ENCODE results near the gene PLCB2. TPM values are rescaled to one million over a fixed set of nuclear protein-coding genes. Genes with fewer than 3 reads are reported as not detected.

PLCB2 gene
- total and polyA plus RNA-seq, 8 donors: 13.5 to 86.4 (median 14.9) TPM

DNA sequence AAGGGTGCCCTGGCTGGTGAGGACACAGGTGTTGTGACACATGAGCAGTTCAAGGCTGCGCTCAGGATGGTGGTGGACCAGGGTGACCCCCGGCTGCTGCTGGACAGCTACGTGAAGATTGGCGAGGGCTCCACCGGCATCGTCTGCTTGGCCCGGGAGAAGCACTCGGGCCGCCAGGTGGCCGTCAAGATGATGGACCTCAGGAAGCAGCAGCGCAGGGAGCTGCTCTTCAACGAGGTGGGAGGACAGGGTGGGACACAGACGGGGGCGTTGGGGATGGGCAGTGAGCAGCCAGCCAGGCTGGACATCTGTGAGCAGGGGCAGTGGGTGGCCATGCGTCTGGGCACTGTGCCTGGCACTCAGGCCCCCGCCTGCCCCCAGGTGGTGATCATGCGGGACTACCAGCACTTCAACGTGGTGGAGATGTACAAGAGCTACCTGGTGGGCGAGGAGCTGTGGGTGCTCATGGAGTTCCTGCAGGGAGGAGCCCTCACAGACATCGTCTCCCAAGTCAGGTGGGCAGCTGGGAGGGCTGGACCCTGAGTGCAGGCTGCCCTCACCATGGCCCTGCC lies 35.2 kb downstream of the PLCB2 start:
- no peak for ATAC-seq

DNA sequence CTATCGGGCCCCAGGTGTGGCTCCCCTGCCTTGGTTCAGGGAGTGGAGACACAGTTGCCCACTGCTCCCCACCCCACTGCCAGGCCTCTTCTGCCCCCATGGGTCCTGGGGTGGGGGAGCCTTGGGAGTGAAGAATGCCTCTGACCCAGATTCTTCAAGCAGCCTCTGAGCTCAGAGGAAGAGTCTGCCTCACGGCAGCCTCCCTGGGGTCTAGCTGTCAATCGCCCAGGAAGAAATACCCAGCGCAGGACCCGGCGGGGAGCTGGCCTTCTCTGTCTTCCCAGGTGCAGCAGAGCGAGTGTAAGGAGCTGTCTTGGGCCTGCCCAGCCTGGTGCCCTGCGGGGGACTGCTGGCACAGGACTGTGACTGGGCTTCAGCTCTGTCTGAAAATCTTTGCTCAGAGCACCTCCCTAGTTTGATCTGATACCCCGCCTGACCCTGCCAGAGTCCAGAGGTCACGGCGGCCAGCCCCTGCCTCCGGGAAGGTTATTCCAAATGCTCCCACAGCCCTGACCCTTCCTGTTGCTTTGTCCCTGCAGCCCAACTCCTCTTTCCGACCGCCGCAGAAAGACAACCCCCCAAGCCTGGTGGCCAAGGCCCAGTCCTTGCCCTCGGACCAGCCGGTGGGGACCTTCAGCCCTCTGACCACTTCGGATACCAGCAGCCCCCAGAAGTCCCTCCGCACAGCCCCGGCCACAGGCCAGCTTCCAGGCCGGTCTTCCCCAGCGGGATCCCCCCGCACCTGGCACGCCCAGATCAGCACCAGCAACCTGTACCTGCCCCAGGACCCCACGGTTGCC lies 35.9 kb downstream of the PLCB2 start:
- DNase-seq: no peak
- Histone ChIP-seq H3K36me3 (no peaks in the 10 kb centered on the region), H3K27me3 (no peaks in the 10 kb centered on the region), H3K27ac (no peak overlapping the region), H3K4me1 (peaks cover under 1 to 8% of the 10 kb centered on the region in 2 donors), H3K4me3 (no peak overlapping the region), H3K9me3 (no peaks in the 10 kb centered on the region)
- intact Hi-C loops (cut with DNase I): loop anchor here in 1 of 2 donors (5.0 kb wide), 1 partner anchor 225 kb away; no protein-coding TSS in a partner anchor
- no peak for ATAC-seq
- TF ChIP-seq, protein P1, sequence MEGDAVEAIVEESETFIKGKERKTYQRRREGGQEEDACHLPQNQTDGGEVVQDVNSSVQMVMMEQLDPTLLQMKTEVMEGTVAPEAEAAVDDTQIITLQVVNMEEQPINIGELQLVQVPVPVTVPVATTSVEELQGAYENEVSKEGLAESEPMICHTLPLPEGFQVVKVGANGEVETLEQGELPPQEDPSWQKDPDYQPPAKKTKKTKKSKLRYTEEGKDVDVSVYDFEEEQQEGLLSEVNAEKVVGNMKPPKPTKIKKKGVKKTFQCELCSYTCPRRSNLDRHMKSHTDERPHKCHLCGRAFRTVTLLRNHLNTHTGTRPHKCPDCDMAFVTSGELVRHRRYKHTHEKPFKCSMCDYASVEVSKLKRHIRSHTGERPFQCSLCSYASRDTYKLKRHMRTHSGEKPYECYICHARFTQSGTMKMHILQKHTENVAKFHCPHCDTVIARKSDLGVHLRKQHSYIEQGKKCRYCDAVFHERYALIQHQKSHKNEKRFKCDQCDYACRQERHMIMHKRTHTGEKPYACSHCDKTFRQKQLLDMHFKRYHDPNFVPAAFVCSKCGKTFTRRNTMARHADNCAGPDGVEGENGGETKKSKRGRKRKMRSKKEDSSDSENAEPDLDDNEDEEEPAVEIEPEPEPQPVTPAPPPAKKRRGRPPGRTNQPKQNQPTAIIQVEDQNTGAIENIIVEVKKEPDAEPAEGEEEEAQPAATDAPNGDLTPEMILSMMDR (IDR thresholded peaks at IDR 0.05): no peak

More for the DNA sequence above, 35.2 kb downstream of the PLCB2 start:
- H3K27me3 ChIP-seq: peaks cover 0 to 4% of the 10 kb centered on the region in 2 donors
- H3K9me3 ChIP-seq: no peaks in the 10 kb centered on the region
- intact Hi-C loops (cut with DNase I): loop anchor here in 1 of 2 donors (5.0 kb wide), 1 partner anchor 225 kb away; no protein-coding TSS in a partner anchor
- TF ChIP-seq, protein P1 (IDR thresholded peaks at IDR 0.05): no peak
- no peak overlapping the region for H3K27ac ChIP-seq
- H3K4me3 ChIP-seq: no peak overlapping the region
- H3K4me1 ChIP-seq: peaks cover 0 to 15% of the 10 kb centered on the region in 2 donors
- no peaks in the 10 kb centered on the region for H3K36me3 ChIP-seq
- DNase-seq: no peak

DNA sequence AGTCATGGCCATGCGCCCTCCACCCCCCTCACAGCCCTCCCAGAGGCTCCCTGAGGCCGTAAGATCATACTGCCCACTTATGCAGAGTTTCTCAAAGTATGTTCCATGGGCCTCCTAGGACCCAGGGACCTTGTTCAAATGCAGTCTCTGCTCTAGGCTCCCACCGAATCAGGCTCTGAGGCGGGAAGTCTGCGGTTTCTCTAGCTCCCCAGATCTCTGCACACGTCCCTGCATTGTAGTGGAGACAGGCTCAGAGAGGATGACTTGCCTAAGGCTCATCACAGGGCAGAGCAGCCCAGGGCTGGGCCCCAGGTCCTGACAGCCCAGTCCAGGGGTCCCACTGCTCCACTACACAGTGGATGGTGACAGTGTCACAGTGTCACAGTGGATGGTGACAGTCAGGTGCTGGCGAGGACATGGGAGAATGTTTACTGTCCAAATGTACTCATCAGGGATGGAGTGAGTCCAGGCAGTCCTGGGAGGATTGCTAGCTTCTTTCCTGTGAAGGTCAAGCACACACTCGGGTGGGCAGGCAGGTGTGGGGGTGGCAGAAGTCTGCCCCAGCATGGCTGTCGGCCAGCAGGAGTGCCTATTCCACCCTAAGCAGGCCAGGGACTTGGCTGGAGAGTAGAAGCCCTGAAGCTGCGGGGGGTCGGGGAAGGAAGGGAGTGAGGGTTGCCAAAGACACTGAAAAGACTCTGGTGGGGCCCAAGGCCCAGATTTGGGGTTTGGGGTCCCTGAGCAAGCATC lies 37.3 kb downstream of the PLCB2 start:
- no peak for ATAC-seq
- TF ChIP-seq, protein P1 (IDR thresholded peaks at IDR 0.05): no peak
- intact Hi-C loops (cut with DNase I): loop anchor here in 1 of 2 donors (5.0 kb wide), 1 partner anchor 223 kb away; no protein-coding TSS in a partner anchor

DNA sequence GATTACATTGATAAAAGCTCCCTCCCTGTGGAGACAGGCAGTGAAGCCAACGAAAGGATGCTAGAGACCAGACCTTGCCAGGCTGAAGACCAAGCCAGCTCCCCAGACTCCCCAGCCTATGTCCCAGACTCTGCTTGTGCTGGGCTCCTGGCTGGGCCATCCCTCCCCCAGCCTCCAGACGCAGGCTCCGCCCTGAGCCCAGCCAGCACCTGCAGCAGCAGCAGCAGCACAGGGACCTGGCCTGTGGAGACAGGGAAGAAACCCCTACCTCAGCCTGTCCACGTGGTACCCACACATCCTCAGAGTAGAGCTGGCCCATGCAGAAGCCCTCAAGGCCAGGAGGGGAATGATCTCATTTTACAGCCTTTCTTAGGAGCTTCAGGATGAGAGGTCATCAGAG lies 38.1 kb downstream of the PLCB2 start:
- no peak overlapping the region for H3K4me3 ChIP-seq
- no peaks in the 10 kb centered on the region for H3K36me3 ChIP-seq
- no peak for ATAC-seq
- TF ChIP-seq, protein P1 (IDR thresholded peaks at IDR 0.05): no peak
- H3K4me1 ChIP-seq: peaks cover 0 to 5% of the 10 kb centered on the region in 2 donors
- no peak for DNase-seq
- H3K27me3 ChIP-seq: no peaks in the 10 kb centered on the region
- intact Hi-C loops (cut with DNase I): loop anchor here in 1 of 2 donors (5.0 kb wide), 1 partner anchor 222 kb away; no protein-coding TSS in a partner anchor
- no peak overlapping the region for H3K27ac ChIP-seq
- no peaks in the 10 kb centered on the region for H3K9me3 ChIP-seq

More for the DNA sequence above, 37.3 kb downstream of the PLCB2 start:
- peaks cover 3 to 5% of the 10 kb centered on the region in 2 donors for H3K4me1 ChIP-seq
- H3K9me3 ChIP-seq: no peaks in the 10 kb centered on the region
- no peak overlapping the region for H3K27ac ChIP-seq
- no peak for DNase-seq
- H3K27me3 ChIP-seq: no peaks in the 10 kb centered on the region
- no peaks in the 10 kb centered on the region for H3K36me3 ChIP-seq
- H3K4me3 ChIP-seq: no peak overlapping the region

All from left lung (tissue), 10 donors.